GM18498 (cell line): ENCODE results near the gene TTLL1.

ENCODE experiments used
- ATAC-seq: cut with Tn5 transposase; IDR thresholded peaks from one replicate; pipeline ENCODE4 v1.9.1; 2021; ENCODE audit warnings: mild to moderate bottlenecking, moderate library complexity; ENCODE audit not compliant: unreplicated experiment

The TTLL1 gene

DNA sequence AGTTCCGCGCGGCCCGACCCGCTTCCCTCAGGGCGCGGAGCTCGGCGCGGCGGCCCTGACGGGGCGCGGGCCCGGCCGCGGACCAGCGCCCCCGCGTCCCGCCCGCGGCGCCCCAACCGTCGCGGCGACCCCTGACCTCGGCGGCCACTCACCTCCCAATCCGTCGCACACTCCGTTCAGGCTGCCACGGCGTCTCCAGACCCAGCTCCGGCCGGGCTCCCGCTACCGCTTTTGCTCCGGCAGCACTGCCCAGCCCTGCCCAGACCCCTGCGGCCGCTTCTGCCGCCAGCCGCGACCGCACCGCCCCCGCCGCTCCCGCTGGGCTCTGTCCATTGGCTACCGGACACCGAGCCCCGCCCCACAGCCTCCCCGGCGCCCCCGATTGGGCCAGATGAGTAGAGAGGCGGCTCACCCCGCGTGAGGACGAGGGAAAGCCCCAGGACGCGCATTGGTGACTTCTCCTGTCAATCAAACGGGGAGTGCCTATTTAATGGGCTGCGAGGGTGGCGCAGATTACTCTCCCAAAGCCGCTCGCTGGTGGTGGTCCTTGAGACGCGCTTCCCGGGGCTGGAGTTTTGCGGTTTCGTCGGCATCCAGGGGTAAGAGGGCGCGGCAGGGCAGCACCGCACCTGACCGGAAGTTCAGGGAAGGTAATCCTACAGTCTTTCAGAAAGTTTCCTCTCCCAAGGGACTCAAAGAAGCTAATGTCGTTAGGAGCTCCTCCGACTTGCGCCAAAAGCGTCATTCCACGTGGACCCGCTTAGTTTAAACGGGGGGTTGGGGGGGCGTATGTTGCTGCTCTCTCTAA lies 74.1 kb downstream of the TTLL1 start, which contains the start of gene PACSIN2:
Gene PACSIN2, minus strand, starts transcription at position 281 of the 808 bp plus-strand sequence. CDS start 103,069 bp downstream, outside the sequence.
- ATAC-seq, result peak; percentile 95

DNA sequence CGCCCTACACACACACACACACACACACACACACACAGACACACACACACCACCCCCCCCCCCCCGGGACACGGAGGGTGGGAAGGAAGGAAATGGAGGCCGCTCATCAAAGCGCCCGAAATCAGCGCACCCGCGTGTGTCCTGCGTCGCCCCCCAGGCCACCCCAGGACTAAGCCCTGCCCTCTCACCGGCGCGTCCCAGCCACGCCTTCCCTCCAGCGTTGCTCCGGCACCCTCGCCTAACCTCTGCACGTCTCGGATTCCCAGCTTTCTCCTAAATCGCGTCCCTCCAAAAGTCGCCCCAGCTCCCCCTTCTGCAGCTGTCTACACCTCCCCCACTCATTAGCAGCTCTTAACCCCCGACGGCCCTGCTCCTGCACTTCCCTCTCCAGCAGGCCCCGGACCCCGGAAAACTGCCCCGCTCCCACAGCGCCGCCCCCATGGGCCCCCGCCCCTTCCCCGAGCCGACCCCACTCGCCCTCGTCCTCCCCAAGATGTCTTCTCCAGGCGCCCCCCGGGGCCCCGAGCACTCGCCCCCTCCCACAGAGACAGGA lies 74.8 kb downstream of the TTLL1 start:
- ATAC-seq, result no peak

DNA sequence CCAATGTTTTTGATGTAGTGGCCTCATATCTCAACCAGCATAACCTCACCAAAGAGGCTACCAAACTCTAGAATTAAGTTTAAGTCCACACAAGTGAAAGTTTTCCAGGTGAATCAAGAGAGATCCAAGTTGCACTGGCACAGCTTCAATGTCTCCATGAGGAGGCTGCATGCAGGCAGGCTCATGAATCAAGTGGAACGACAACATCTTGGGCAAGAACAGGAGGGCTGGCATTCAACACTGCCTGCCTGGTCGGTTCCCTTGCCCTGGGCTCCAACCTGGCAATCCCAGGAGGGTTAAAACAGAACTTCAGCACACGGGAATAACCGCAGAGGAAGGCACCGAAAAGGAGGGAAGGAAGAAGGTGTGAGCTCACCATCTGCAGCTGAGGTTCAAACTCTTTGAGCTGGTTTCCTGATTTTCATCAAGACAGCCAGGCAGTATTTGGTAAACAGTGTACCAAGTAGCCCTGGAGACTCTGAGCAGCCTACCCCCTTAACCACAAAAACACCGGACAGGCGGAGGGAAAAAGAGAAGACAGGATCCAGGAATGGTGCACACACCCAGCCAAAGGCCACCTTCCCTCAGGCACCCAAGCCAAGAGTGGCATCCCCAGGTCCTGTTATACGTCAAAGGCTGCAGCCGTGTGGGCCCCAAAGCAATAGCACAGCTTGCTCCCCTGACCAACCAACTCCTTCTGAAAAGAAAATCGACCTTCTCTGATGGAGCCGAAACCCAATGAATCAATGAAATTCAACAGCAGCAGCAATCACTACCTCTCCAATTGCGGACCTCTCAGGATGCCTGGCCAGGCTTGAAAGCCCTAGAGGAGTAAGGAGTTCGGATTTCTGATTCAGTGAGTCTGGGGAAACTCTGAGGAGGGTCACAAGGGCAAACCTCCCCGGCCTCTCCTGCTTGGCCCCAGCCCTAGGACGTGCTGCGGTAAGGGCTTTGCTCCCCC lies 75.6 kb downstream of the TTLL1 start:
- no peak for ATAC-seq

GRCh38 chr22:43012390-43012789 lies 76.8 kb downstream of the TTLL1 start:
- ATAC-seq, result no peak

DNA sequence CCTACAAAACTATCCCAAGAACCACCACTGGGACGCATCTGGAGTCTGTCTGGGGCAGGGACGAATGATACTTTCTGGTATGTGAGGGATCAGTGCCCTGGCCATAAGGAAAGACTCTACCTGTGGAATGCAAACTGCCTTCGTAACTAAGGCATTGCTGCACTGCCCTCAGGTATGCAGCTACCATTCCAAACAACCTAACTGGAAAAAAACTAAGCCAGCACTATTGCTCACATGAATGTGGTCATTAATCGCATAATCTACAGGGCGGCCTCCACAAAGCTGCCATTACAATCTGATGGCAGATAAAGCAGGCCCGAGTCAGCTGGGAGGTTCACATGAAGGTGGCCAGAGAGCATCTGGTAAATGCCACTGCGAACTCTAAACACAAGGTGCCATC lies 78.1 kb downstream of the TTLL1 start:
- no peak for ATAC-seq

GRCh38 chr22:43009444-43009843 lies 79.7 kb downstream of the TTLL1 start:
- no peak for ATAC-seq

GRCh38 chr22:43008921-43009320 lies 80.3 kb downstream of the TTLL1 start:
- ATAC-seq, result no peak

GRCh38 chr22:43008509-43008908 lies 80.7 kb downstream of the TTLL1 start:
- ATAC-seq, result no peak

DNA sequence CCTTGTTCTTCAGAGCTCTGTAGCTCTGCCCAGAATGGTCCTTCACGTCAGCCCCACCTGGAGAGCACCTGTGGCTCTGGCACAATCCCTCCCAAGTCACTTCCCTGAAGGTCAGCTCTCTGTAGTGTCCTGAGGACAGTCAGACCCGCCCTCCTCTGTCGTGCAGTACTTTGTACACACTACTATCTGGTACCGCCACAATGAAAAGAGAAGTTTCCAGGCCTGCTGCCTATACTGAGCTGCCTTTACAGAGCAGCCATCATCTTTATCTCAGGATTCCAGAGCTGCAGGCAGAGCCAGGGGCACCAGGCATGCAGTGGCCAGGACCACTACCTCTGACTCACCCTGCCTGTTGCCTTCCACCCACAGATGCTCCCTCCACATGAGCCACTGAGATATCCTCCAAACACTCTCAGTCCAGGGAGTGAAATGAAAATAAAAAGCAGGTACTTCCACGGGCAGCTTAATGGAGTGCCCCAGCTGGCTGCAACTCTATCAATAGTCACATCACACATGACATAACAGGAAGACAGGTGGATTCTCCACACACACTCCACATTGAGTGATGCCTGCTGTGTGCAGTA lies 81.6 kb downstream of the TTLL1 start:
- no peak for ATAC-seq

- ATAC-seq, result no peak
Measured at GRCh38 chr22:43006753-43007152, 82.4 kb downstream of the TTLL1 start.

- no peak for ATAC-seq
Measured at GRCh38 chr22:43006016-43006505, 83.1 kb downstream of the TTLL1 start.

GRCh38 chr22:43005106-43005505 lies 84.1 kb downstream of the TTLL1 start:
- no peak for ATAC-seq

DNA sequence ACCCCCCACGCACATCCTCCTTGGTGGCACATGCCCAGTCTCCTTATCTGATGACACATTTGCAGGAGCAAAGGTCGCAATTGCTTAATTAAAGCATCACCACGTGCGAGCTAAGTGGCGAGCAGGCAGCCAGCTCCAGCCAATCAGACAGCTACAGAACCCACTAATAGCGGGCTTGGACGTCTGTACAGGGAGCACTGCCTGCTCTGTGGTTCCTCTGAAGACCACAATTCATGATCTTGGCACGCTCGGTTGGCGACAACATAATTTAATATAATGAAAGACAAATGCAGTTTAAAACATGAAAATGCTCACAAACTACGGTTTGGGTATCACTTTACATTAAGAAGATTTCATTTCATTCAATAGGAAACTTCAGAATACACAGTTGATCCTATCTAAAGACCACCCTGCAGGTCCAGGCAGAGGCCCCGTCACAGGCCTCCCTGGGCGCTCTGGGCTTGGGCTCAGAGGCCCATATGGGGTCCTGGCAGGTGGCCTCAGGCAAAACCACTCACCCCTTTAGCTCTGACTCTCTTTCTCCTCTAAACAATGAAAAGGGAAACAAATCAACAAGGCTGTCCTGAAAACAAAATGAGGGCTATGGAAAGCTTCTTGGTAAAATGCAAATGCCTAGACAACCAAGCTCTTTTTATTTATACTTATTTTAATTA lies 84.7 kb downstream of the TTLL1 start:
- ATAC-seq, result no peak

DNA sequence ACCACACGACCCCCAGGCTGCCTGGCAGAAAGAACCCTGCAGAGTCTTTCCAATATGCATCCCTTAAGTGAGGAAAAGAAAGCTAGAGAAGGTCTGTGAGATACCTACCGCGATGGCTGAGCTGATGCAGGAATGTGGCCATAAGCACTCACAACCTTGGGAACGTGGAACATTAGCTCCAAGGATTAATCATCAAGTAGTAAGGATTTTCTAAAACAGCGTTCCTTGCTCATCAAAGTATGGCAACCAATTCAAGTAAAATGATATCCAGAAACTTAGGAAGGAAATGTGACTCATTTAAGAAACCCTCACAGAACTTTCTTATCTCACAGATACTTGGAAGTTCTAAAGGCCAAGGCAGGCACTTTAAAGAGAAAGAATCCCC lies 87.0 kb downstream of the TTLL1 start:
- ATAC-seq, result no peak

DNA sequence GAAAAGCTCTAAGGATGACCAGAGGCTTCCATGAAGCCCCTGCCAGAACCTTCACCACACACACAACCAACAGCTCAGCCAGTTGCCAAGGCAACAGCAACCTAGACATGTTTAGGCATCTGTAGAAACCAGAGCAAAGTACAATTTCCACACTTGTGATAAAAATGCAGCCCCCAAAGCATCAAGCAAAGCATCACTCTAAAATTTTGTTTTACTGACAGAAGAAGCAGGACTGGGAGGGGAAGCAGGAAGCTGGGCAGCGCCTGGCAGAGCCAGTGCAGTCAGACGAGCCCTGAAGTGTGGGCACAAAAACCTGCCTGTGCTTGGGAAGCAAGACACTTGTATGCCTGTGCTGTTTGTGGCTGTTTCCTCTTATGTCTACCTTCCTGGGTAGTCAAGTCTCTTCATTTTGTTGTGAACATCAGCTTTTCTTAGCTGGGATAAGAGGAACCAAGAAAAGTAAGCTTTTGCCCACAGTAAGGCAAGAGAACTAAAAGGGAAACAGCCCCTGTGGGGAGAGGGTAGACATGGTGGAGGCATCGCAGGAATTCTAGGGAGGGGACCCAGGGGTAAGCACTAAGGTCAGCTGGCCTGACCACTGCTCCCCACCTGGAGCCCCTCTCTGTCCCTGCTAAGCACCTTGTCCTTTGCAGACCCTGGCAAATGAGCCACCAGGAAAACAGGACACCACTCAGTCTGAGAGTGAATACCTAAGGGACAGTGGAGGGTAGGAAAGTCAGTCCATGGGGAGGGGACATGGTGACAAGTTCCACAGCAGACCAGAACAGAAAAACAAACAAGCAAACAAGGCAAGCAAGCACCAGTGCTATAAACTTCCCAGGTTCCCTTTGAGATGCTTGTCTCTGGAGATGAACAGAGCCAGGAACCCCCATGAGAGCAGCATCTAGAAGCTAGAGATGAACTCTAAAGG lies 87.7 kb downstream of the TTLL1 start:
- ATAC-seq, result peak; percentile 37

GRCh38 chr22:43000441-43001175 lies 88.6 kb downstream of the TTLL1 start:
- no peak for ATAC-seq

DNA sequence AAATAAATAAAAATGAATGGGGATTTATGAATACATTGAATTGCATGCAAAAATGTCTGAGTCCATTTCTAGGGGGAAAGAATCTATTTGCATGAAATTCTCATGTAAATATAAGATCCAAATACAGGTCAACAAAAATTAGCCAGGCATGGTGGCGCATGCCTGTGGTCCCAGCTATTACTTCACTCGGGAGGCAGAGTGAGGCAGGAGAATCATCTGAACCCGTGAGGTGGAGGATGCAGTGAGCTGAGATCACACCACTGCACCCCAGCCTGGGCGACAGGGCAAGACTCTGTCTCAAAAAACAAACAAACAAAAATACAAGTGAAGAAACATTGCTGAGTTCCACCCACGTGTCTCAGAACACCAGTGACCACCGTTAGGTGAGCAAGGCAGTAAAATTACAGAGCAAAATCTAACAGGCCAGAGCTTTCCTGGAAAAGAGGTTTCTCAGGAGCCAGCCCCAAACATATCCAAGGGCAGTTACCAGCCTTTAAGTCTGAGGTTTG lies 91.6 kb downstream of the TTLL1 start:
- no peak for ATAC-seq

GRCh38 chr22:42996646-42997365 lies 92.4 kb downstream of the TTLL1 start:
- no peak for ATAC-seq
